Ovary (tissue), 9 donors: ENCODE measurements around the gene HDAC5. TPM values are rescaled to one million over a fixed set of nuclear protein-coding genes. Genes with fewer than 3 reads are reported as not detected.

ENCODE experiments used
- DNase-seq, 5 donors: peaks; one replicate each; pipeline ENCODE4 v3.0.0-alpha.2; 2019 to 2020
- H3K27ac ChIP-seq, 2 donors: fragments of 200-600 bp; one replicate each; pipeline versions ENCODE4 v1.5.1 to v1.8.0; 2019 to 2022
- H3K27me3 ChIP-seq: fragments of 200-600 bp; one replicate; pipeline ENCODE4 v1.8.0; 2022
- H3K36me3 ChIP-seq: fragments of 200-600 bp; sonication (generic); one replicate; pipeline ENCODE4 v1.5.1; 2019
- H3K4me1 ChIP-seq: one replicate; pipeline ENCODE4 v1.8.1; 2013; ENCODE audit warnings: mild to moderate bottlenecking, moderate library complexity; ENCODE audit not compliant: insufficient read depth
- H3K4me3 ChIP-seq: fragments of 200-600 bp; sonication (generic); one replicate; pipeline ENCODE4 v1.5.1; 2017
- H3K9me3 ChIP-seq, 2 donors: fragments of 200-600 bp in 1 of 2; sonication (generic) in 1 of 2; one replicate each; pipeline versions ENCODE4 v1.5.1 to v1.8.1; 2013 to 2019; ENCODE audit warnings: mild to moderate bottlenecking in 1 of 2, moderate library complexity in 1 of 2
- CTCF ChIP-seq, 3 donors: fragments of 450-650 bp in 2 of 3; fragments of 200-600 bp in 1 of 3; IDR thresholded peaks; one replicate each; pipeline versions ENCODE4 v1.5.1 to v1.8.0; 2016 to 2022; ENCODE audit warnings: antibody characterized with exemption in 3 of 3, mild to moderate bottlenecking in 1 of 3
- EP300 ChIP-seq: sonication (generic); formaldehyde crosslinking; IDR thresholded peaks from one replicate; pipeline ENCODE4 v1.6.1; 2017; ENCODE audit warnings: antibody characterized with exemption
- POLR2A ChIP-seq: fragments of 450-650 bp; IDR thresholded peaks from one replicate; pipeline ENCODE4 v1.6.1; 2017; ENCODE audit warnings: antibody characterized with exemption, mild to moderate bottlenecking, moderate library complexity
- WGBS, 3 donors: extraction: QIAGEN DNeasy Blood & Tissue Kit in 1 of 3; methylation state at CpG; one replicate each; pipeline versions ENCODE4 v1.1.5 to v1.1.7; 2013 to 2017; 5-methylcytosine and 5-hydroxymethylcytosine counted together
- intact Hi-C, 4 donors: fragments of 100-400 bp; cut with DNase I; formaldehyde crosslinking; loops; one replicate each; pipeline versions ENCODE4 v1.11.0 to v1.15.1; 2022 to 2023
- polyA plus RNA-seq, 2 donors: library from polyadenylated mRNA; stranded (reverse); fragments of 200-250 nt in 1 of 2; fragments of 350-450 nt in 1 of 2; fragmentation: Illumina TruSeq in 1 of 2; extraction: RNeasy Lipid Tissue Mini Kit (QIAGEN cat#74804) in 1 of 2; gene quantifications; one replicate each; pipeline ENCODE4 v1.2.3, GENCODE V29; 2013 to 2014
- total RNA-seq, 7 donors: library from RNA; depleted of rRNA in 2 of 7; stranded (reverse); fragments of >200 nt in 2 of 7; fragmentation: NEBNext Ultra II Directional in 3 of 7; extraction: Animal tissue kit (Norgen Biotek cat#: 25700) in 3 of 7; gene quantifications; one replicate each; pipeline versions ENCODE4 v1.1.0 to v1.2.4, GENCODE V29; 2016 to 2023
- donor health status: DM: no; HTN: no; CAD: no; lungs with moderate emphysema.
- donor health status: DM: no; HTN: no; CAD: no.
- donor health status: Bipolar disorder and iron deficiency.
- donor health status: DM: yes; HTN: yes; CAD: no.
- donor health status: DM: no; HTN: no; CAD: no.
- donor health status: DM: yes; HTN: yes; CAD: no.

HDAC5 gene
- total and polyA plus RNA-seq, 9 donors = 11.4 to 97.6 (median 67.2) TPM

GRCh38 chr17:44082256-44082927 is 41.0 kb downstream of the HDAC5 start:
- Histone ChIP-seq H3K4me3 (no peak overlapping the region), H3K27me3 (no peaks in the 10 kb centered on the region), H3K4me1 (peaks cover 2% of the 10 kb centered on the region), H3K27ac (no peak overlapping the region), H3K9me3 (no peaks in the 10 kb centered on the region), H3K36me3 (no peaks in the 10 kb centered on the region)
- intact Hi-C loops = no loop called here
- TF ChIP-seq EP300 (no peak), POLR2A (no peak), CTCF (IDR thresholded peaks at IDR 0.05) (no peak)
- DNase-seq = no peak
- 78 to 83% (median 78%) methylated on average over 21 of the region's 21 CpGs for WGBS, 3 donors

DNA sequence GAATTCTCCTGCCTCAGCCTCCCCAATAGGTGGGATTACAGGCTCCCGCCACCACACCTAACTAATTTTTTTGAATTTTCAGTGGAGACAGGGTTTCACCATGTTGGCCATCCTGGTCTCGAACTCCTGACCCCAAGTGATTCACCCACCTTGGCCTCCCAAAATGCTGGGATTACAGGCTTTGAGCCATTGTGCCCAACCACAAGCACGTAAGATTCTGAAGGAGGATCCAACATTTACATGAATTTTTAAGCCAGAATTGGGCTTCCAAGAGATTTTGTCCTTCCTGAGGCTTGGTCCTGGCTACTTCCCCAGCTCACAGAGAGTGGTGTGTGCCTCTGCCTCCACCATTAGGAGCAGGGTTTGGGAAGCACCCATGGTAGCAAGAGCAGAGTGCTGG is 41.8 kb downstream of the HDAC5 start:
- no peak overlapping the region for H3K4me3 ChIP-seq
- TF ChIP-seq CTCF (IDR thresholded peaks at IDR 0.05) = no peak
- intact Hi-C loops = no loop called here
- H3K4me1 ChIP-seq = no peaks in the 10 kb centered on the region
- no peak overlapping the region for H3K27ac ChIP-seq
- H3K36me3 ChIP-seq = no peaks in the 10 kb centered on the region
- H3K27me3 ChIP-seq = no peaks in the 10 kb centered on the region
- no peaks in the 10 kb centered on the region for H3K9me3 ChIP-seq
- no peak for DNase-seq
- WGBS, 3 donors = 85 to 95% (median 90%) methylated on average over 3 of the region's 3 CpGs

GRCh38 chr17:44079877-44080821 is 43.3 kb downstream of the HDAC5 start:
- H3K27ac ChIP-seq = no peak overlapping the region
- H3K27me3 ChIP-seq = no peaks in the 10 kb centered on the region
- intact Hi-C loops = no loop called here
- no peaks in the 10 kb centered on the region for H3K9me3 ChIP-seq
- no peaks in the 10 kb centered on the region for H3K36me3 ChIP-seq
- no peak for TF ChIP-seq POLR2A
- no peak for TF ChIP-seq CTCF (IDR thresholded peaks at IDR 0.05)
- no peak for TF ChIP-seq EP300
- WGBS, 3 donors = 68 to 72% (median 71%) methylated on average over 17 to 18 of the region's 18 CpGs
- no peaks in the 10 kb centered on the region for H3K4me1 ChIP-seq
- DNase-seq = no peak
- no peak overlapping the region for H3K4me3 ChIP-seq

DNA sequence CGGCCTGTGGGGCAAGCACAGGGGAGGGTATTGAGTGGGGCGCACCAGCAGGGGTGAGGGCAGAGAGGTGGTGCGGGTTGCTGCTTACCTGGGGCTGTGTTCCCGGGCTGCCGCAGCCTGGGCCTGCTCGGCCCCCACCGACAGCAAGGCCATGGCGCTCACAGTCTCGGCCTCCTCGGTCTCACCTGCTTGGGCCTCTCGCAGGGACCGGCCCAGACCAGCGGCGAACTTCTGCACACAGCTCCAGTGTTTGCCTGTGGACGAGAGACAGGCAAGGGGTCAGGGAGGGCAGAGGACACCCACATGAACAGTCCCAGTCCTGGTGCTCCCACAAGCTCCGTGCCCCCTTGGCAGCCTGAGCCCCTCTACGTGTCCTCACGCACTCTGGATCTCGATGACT is 45.0 kb downstream of the HDAC5 start:
- WGBS, 3 donors = 80 to 88% (median 87%) methylated on average over 19 of the region's 19 CpGs
- Histone ChIP-seq H3K27ac (no peak overlapping the region), H3K9me3 (no peaks in the 10 kb centered on the region), H3K4me3 (no peak overlapping the region), H3K27me3 (no peaks in the 10 kb centered on the region), H3K4me1 (no peaks in the 10 kb centered on the region), H3K36me3 (no peaks in the 10 kb centered on the region)
- intact Hi-C loops = no loop called here
- TF ChIP-seq EP300 (no peak), POLR2A (no peak), CTCF (IDR thresholded peaks at IDR 0.05) (no peak)
- DNase-seq = no peak
